ENCODE results near the gene EBP.
"Not testable (repeated sequence)": the region's sequence is repeated elsewhere in the genome, so short reads cannot be mapped to it uniquely, and the experiment has no call there.

The EBP gene

GRCh38 chrX:48525853-48526252 lies 4.2 kb downstream of the EBP start:
- not testable (repeated sequence) for DNase-seq (ENCODE audit: low spot score)

GRCh38 chrX:48530736-48531135 lies 9.1 kb downstream of the EBP start:
- no peak for DNase-seq (ENCODE audit: low spot score)

GRCh38 chrX:48531358-48531959 lies 9.9 kb downstream of the EBP start:
- peak; percentile 36 for DNase-seq (ENCODE audit: low spot score)

- DNase-seq (ENCODE audit: low spot score) = no peak
These were observed 10.6 kb downstream of the EBP start for GRCh38 chrX:48532161-48532560.

- no peak for DNase-seq (ENCODE audit: low spot score)
These were observed 11.6 kb downstream of the EBP start for GRCh38 chrX:48533165-48533564.

GRCh38 chrX:48538641-48539344 lies 17.2 kb downstream of the EBP start:
- no peak for DNase-seq (ENCODE audit: low spot score)

GRCh38 chrX:48539345-48540027 lies 17.9 kb downstream of the EBP start, which contains the start of gene TBC1D25:
TSS of gene TBC1D25 (plus strand) at chrX:48539714. CDS start at chrX:48539798, 84 bp downstream.
- DNase-seq (ENCODE audit: low spot score) = peak; percentile 98

GRCh38 chrX:48540028-48540375 lies 18.4 kb downstream of the EBP start:
- DNase-seq (ENCODE audit: low spot score) = peak; percentile 60

GRCh38 chrX:48540480-48540879 lies 18.9 kb downstream of the EBP start:
- no peak for DNase-seq (ENCODE audit: low spot score)

- DNase-seq (ENCODE audit: low spot score) = no peak
These were observed 19.7 kb downstream of the EBP start for GRCh38 chrX:48541140-48541814.

GRCh38 chrX:48548871-48549270 lies 27.3 kb downstream of the EBP start:
- no peak for DNase-seq (ENCODE audit: low spot score)

- not testable (repeated sequence) for DNase-seq (ENCODE audit: low spot score)
These were observed 34.2 kb downstream of the EBP start for GRCh38 chrX:48555731-48556325.

- DNase-seq (ENCODE audit: low spot score) = no peak
These were observed 36.7 kb downstream of the EBP start for GRCh38 chrX:48558271-48558670.

GRCh38 chrX:48559636-48560035 lies 38.0 kb downstream of the EBP start:
- DNase-seq (ENCODE audit: low spot score) = no peak

- no peak for DNase-seq (ENCODE audit: low spot score)
These were observed 38.4 kb downstream of the EBP start for GRCh38 chrX:48560056-48560455.

- DNase-seq (ENCODE audit: low spot score) = no peak
These were observed 39.1 kb downstream of the EBP start for GRCh38 chrX:48560681-48561080.

- DNase-seq (ENCODE audit: low spot score) = no peak
These were observed 48.4 kb downstream of the EBP start for GRCh38 chrX:48569958-48570357.

GRCh38 chrX:48573690-48574269 lies 52.2 kb downstream of the EBP start:
- DNase-seq (ENCODE audit: low spot score) = no peak

GRCh38 chrX:48574270-48575266 lies 53.0 kb downstream of the EBP start, which contains the start of gene RBM3:
TSS of gene RBM3 (plus strand) at chrX:48574484. CDS start at chrX:48575181, 697 bp downstream.
- peak; percentile 95 for DNase-seq (ENCODE audit: low spot score)

- no peak for DNase-seq (ENCODE audit: low spot score)
These were observed 54.0 kb downstream of the EBP start for GRCh38 chrX:48575642-48576041.

GRCh38 chrX:48576108-48576507 lies 54.5 kb downstream of the EBP start:
- no peak for DNase-seq (ENCODE audit: low spot score)
